ENCODE data around the gene AZIN2. TPM values are rescaled to one million over a fixed set of nuclear protein-coding genes. Genes with fewer than 3 reads are reported as not detected.

The AZIN2 gene
- total and polyA plus RNA-seq, 2 of the 13 experiments (the other 11 are each of a cell fraction or from before 2014, with no cell fraction given), result 1.7 to 3.5 TPM

- TF ChIP-seq HES4 (CRISPR knock-in tag; IDR thresholded peaks at IDR 0.05; ENCODE audit: borderline replicate concordance), result peak; percentile 33; the same call in 1 of the 2 replicates
- TF ChIP-seq SAP130 (CRISPR knock-in tag; IDR thresholded peaks at IDR 0.05; ENCODE audit: low read depth), result peak; percentile 86
- TF ChIP-seq RXRB (CRISPR knock-in tag; IDR thresholded peaks at IDR 0.05; ENCODE audit: borderline replicate concordance), result 0 out of 2 replicates have a peak, but pooled peaks have one; percentile 5
- no peak for TF ChIP-seq RBAK (CRISPR knock-in tag; IDR thresholded peaks at IDR 0.05)
- peak; percentile 85 for TF ChIP-seq SP4 (CRISPR knock-in tag; IDR thresholded peaks at IDR 0.05)
- no peak for TF ChIP-seq ZNF567 (CRISPR knock-in tag; IDR thresholded peaks at IDR 0.05; ENCODE audit: borderline replicate concordance)
- TF ChIP-seq CREM (IDR thresholded peaks at IDR 0.05), result no peak
- no peak for TF ChIP-seq CREM (CRISPR knock-in tag; IDR thresholded peaks at IDR 0.05)
- no peak for TF ChIP-seq ZNF224 (CRISPR knock-in tag; IDR thresholded peaks at IDR 0.05)
- TF ChIP-seq ZNF441 (CRISPR knock-in tag; IDR thresholded peaks at IDR 0.05; ENCODE audit: borderline replicate concordance), result peak; percentile 44; the same call in 1 of the 2 replicates
- no peak for TF ChIP-seq ZNF138 (CRISPR knock-in tag; IDR thresholded peaks at IDR 0.05; ENCODE audit: low read depth)
- no peak for TF ChIP-seq MATR3 (CRISPR knock-in tag; IDR thresholded peaks at IDR 0.05)
- TF ChIP-seq, protein P1, sequence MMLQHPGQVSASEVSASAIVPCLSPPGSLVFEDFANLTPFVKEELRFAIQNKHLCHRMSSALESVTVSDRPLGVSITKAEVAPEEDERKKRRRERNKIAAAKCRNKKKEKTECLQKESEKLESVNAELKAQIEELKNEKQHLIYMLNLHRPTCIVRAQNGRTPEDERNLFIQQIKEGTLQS (CRISPR knock-in tag; IDR thresholded peaks at IDR 0.05), result 0 out of 2 replicates have a peak, but pooled peaks have one; percentile 34
- TF ChIP-seq SP2 (CRISPR knock-in tag; IDR thresholded peaks at IDR 0.05), result no peak
- no peak for TF ChIP-seq TBP (CRISPR knock-in tag; IDR thresholded peaks at IDR 0.05)
- 0 out of 2 replicates have a peak, but pooled peaks have one; percentile 5 for TF ChIP-seq ZFP37 (CRISPR knock-in tag; IDR thresholded peaks at IDR 0.05; ENCODE audit: borderline replicate concordance)
- TF ChIP-seq ZNF713 (CRISPR knock-in tag; IDR thresholded peaks at IDR 0.05), result 0 out of 2 replicates have a peak, but pooled peaks have one; percentile 25
- TF ChIP-seq TEAD3 (CRISPR knock-in tag; optimal IDR thresholded peaks at IDR 0.05; ENCODE audit: borderline replicate concordance), result no peak
- TF ChIP-seq, protein P2, sequence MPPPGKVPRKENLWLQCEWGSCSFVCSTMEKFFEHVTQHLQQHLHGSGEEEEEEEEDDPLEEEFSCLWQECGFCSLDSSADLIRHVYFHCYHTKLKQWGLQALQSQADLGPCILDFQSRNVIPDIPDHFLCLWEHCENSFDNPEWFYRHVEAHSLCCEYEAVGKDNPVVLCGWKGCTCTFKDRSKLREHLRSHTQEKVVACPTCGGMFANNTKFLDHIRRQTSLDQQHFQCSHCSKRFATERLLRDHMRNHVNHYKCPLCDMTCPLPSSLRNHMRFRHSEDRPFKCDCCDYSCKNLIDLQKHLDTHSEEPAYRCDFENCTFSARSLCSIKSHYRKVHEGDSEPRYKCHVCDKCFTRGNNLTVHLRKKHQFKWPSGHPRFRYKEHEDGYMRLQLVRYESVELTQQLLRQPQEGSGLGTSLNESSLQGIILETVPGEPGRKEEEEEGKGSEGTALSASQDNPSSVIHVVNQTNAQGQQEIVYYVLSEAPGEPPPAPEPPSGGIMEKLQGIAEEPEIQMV (CRISPR knock-in tag; IDR thresholded peaks at IDR 0.05; ENCODE audit: low read depth), result peak; percentile 62; the same call in 1 of the 2 replicates
- peak; percentile 60; the same call in 1 of the 2 replicates for TF ChIP-seq TBX2 (CRISPR knock-in tag; IDR thresholded peaks at IDR 0.05; ENCODE audit: borderline replicate concordance)
- TF ChIP-seq SNRNP70 (IDR thresholded peaks at IDR 0.05; ENCODE audit: low read depth, low read length), result no peak
- 0 out of 2 replicates have a peak, but pooled peaks have one; percentile 20 for TF ChIP-seq YEATS2 (CRISPR knock-in tag; IDR thresholded peaks at IDR 0.05; ENCODE audit: borderline replicate concordance)
- TF ChIP-seq KAT2B (IDR thresholded peaks at IDR 0.05; ENCODE audit: borderline replicate concordance, low read depth, low read length), result no peak
- TF ChIP-seq, protein P3, sequence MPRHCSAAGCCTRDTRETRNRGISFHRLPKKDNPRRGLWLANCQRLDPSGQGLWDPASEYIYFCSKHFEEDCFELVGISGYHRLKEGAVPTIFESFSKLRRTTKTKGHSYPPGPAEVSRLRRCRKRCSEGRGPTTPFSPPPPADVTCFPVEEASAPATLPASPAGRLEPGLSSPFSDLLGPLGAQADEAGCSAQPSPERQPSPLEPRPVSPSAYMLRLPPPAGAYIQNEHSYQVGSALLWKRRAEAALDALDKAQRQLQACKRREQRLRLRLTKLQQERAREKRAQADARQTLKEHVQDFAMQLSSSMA (CRISPR knock-in tag; IDR thresholded peaks at IDR 0.05), result no peak; the same call in 1 of the 2 replicates
- TF ChIP-seq NONO (IDR thresholded peaks at IDR 0.05), result no peak
- TF ChIP-seq NONO (CRISPR knock-in tag; conservative IDR thresholded peaks at IDR 0.05), result peak; percentile 62
- 0 out of 2 replicates have a peak, but pooled peaks have one; percentile 51 for TF ChIP-seq FOXC1 (CRISPR knock-in tag; IDR thresholded peaks at IDR 0.05; ENCODE audit: borderline replicate concordance)
- TF ChIP-seq ZNF383 (CRISPR knock-in tag; IDR thresholded peaks at IDR 0.05; ENCODE audit: borderline replicate concordance), result no peak
- TF ChIP-seq ZNF274 (CRISPR knock-in tag; IDR thresholded peaks at IDR 0.05), result peak; percentile 68; the same call in 1 of the 2 replicates
- no peak for TF ChIP-seq FOXK1 (CRISPR knock-in tag; IDR thresholded peaks at IDR 0.05; ENCODE audit: borderline replicate concordance, low read depth)
- TF ChIP-seq ZNF616 (CRISPR knock-in tag; IDR thresholded peaks at IDR 0.05; ENCODE audit: low read depth), result 0 out of 2 replicates have a peak, but pooled peaks have one; percentile 49
Observed at GRCh38 chr1:33080885-33081553, at the start of gene AZIN2 (continued).

Data from HepG2 (cell line).